Measurements from ENCODE around the gene USH2A.

DNA sequence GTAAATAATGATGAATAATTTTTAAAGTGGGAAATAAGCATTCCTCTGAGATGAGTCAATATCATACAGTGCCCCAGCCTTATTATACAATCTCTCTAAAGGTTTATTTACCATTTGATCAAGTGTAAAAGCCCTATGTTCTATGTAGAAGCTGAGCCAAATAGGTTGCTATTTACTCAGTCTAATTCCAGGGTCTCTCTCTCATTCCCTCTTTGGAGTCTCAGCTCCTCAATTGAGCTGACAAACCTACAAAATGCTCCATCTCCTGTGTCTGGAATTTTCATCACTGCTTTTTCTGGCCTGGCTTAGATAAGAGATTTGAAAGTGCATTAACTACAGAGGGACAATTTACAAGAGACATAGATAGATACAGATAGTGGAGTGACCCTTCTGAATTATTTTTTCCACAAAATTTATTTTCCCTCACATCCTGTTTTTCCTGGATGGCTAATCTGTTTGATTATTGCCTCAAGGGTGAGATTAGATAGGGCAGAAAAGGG lies 24.8 kb upstream of the USH2A start:
- TF ChIP-seq, protein P1, sequence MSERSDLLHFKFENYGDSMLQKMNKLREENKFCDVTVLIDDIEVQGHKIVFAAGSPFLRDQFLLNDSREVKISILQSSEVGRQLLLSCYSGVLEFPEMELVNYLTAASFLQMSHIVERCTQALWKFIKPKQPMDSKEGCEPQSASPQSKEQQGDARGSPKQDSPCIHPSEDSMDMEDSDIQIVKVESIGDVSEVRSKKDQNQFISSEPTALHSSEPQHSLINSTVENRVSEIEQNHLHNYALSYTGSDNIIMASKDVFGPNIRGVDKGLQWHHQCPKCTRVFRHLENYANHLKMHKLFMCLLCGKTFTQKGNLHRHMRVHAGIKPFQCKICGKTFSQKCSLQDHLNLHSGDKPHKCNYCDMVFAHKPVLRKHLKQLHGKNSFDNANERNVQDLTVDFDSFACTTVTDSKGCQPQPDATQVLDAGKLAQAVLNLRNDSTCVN (tag by site-specific recombination; optimal IDR thresholded peaks at IDR 0.05): no peak
- no peak for TF ChIP-seq ZNF311 (tag by site-specific recombination; IDR thresholded peaks at IDR 0.05; ENCODE audit: borderline replicate concordance)

All from HEK293 (cell line).